ENCODE data around the gene SHC4.
"Not testable (repeated sequence)": the region's sequence is repeated elsewhere in the genome, so short reads cannot be mapped to it uniquely, and the experiment has no call there.

Gene SHC4

GRCh38 chr15:48795901-48796300 lies 167.8 kb downstream of the SHC4 start:
- no peak for DNase-seq (ENCODE audit: low spot score)

- no peak for DNase-seq (ENCODE audit: low spot score)
These were observed 169.0 kb downstream of the SHC4 start for GRCh38 chr15:48794697-48795134.

GRCh38 chr15:48792408-48792807 lies 171.3 kb downstream of the SHC4 start:
- no peak for DNase-seq (ENCODE audit: low spot score)

GRCh38 chr15:48790466-48791115 lies 173.1 kb downstream of the SHC4 start:
- not testable (repeated sequence) for DNase-seq (ENCODE audit: low spot score)

GRCh38 chr15:48785712-48786111 lies 178.0 kb downstream of the SHC4 start:
- DNase-seq (ENCODE audit: low spot score), result no peak

GRCh38 chr15:48785195-48785594 lies 178.5 kb downstream of the SHC4 start:
- DNase-seq (ENCODE audit: low spot score), result no peak

- DNase-seq (ENCODE audit: low spot score), result no peak
These were observed 179.0 kb downstream of the SHC4 start for GRCh38 chr15:48784756-48785155.

- DNase-seq (ENCODE audit: low spot score), result no peak
These were observed 180.8 kb downstream of the SHC4 start for GRCh38 chr15:48782911-48783310.

- no peak for DNase-seq (ENCODE audit: low spot score)
These were observed 182.1 kb downstream of the SHC4 start for GRCh38 chr15:48781481-48782081.

GRCh38 chr15:48781017-48781416 lies 182.7 kb downstream of the SHC4 start:
- no peak for DNase-seq (ENCODE audit: low spot score)

GRCh38 chr15:48778331-48778730 lies 185.4 kb downstream of the SHC4 start:
- DNase-seq (ENCODE audit: low spot score), result no peak

- DNase-seq (ENCODE audit: low spot score), result no peak
These were observed 185.9 kb downstream of the SHC4 start for GRCh38 chr15:48777645-48778330.

GRCh38 chr15:48775546-48775945 lies 188.2 kb downstream of the SHC4 start:
- DNase-seq (ENCODE audit: low spot score), result no peak

- DNase-seq (ENCODE audit: low spot score), result peak; percentile 26
These were observed 189.2 kb downstream of the SHC4 start for GRCh38 chr15:48774484-48774883.

Data from activated CD4-positive, alpha-beta T cell treated with anti-CD3 and anti-CD28 coated beads, Interleukin-2, Interleukin-4, amounts not matched to agents 100 ng/mL and 50 ng/mL, durations not matched to agents 16 hours and 8 hours (primary cell).